A172 (cell line): ENCODE measurements around the gene PADI4. TPM values are rescaled to one million over a fixed set of nuclear protein-coding genes. Genes with fewer than 3 reads are reported as not detected.
"Not testable (repeated sequence)": the region's sequence is repeated elsewhere in the genome, so short reads cannot be mapped to it uniquely, and the experiment has no call there.

ENCODE experiments used
- DNase-seq: peaks from one replicate; pipeline ENCODE4 v3.0.0-alpha.2; 2015; ENCODE audit warnings: low spot score
- total RNA-seq: library from RNA; depleted of rRNA; stranded (reverse); fragments of >200 nt; shearing (Covaris generic); gene quantifications from 2 replicates; pipeline ENCODE4 v1.2.3, GENCODE V29; 2014; rRNA removed

The PADI4 gene
- total RNA-seq, 1 experiment from 2014 or later = 0.29 TPM

DNA sequence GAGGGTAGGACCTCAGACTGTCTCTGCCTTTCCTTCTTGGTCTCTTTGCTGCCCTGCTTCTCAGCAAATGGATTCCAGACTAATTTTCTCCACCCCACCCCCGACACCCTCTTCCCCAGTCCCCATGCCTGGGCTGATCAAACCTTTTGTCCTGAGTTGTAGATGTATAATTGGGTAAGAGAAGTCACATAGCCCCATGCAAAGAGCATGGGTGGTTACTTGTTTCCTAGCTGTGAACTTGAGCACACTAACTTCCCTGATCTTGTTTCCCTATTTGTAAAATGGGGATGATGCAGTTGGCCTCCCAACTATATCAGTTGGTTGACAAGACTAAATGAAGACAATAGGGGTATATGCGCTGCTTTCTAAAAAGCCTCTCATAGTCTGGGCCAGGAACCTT lies 73.2 kb downstream of the PADI4 start:
- DNase-seq = no peak

DNA sequence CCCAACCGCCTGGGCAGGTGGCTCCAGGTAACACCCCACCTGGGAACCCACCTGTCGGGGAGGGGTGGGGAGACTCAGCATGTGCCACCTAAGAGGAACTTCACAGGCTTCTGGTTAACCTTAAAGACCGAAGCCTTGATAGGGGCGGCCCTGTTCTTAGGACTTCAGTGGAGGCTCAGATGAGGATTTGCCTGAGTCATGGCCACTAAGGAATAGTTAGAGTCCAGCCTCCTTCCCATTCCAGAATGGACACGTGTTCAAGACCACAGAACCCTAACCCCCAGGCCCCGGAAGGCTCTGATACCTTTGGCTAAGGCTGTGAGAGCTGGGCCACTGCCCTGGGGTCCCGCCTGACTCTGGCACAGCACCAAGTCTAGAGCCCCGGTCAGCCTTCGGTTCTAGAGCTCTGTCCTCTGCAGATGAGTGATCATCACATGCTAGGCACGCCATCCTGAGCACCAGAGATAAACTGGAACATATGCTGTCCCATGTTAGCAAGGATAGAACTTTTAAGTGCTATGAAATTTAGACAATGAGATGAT lies 84.3 kb downstream of the PADI4 start:
- DNase-seq = no peak

DNA sequence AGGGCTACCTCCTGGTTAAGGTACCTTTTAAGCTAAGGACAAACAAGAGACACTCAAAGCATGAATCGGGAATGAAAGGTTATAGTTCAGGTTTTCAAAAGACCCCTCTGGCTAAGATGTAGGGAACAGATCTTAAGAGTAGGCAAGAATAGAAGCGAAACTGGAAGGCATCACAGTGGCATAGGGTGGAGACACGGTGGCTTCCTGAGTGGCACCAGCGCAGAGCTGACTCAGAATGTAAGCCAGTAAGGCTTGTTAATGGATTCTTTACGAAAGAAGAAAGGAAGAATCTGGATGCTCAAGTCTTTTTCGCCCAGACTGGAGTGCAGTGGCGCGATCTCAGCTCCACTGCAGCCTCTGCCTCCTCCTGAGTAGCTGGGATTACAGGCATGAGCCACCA lies 85.2 kb downstream of the PADI4 start:
- DNase-seq = no peak

DNA sequence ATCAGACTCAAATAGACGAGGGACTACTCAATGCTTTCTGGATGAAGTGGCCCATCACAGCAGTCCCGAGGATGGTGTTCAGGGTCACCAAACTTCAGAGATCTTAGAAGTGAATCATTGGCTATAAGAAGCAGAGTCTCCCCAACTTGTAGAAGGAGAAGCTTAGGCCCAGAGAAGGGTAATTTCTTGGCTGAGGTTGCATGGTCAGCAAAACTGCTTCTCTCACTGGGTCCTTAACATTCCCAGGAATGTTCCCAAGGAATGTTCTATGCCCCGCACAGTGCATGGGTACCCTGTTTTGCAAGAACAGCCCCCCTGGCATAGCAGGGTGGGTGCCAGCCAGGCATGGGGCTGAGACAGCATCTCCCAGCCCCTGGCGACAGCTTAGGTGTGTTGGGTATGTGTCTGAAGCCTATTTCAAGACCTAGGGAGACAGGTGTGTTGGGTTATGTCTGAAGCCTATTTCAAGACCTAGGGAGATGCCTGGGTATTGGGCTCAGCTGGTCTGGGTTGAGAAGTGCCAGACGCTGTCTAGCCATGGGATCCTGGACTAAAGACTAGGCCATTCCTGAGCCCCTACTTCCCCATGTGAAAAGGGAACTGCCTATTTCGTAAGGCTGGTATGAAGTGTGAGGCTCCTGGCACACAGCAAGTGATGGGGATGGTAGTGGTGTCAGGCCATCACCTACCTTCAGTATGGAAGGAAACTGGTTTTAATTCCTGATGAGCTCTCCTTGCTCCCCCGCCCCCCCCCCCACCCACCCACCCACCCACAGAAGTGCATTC lies 90.1 kb downstream of the PADI4 start:
- DNase-seq = no peak

DNA sequence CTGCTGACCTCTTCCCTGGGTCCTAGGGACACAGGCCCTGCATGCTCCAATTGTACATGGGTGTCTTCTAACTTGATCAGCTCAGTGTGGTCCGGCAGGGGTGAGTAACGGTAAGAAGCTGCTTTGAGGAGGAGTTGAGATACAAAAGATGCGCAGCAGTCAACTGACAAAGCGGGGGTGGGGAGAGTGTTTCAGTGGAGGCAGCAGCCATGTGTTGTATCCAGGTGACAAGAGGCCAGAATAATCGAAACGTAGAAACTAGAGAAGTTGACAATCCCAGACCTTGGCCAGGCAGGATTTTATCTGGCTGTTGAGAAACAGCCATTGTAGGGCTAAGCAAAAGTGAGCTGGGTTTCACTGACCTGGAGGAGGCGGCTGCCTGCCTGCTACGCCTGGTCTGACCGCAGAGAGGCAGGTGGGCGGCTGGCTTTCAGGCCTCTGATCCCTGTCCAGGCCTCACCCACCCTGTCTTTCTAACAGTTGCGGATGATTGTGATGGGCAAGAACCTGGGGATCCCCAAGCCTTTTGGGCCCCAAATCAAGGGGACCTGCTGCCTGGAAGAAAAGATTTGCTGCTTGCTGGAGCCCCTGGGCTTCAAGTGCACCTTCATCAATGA lies 92.8 kb downstream of the PADI4 start:
- no peak for DNase-seq

DNA sequence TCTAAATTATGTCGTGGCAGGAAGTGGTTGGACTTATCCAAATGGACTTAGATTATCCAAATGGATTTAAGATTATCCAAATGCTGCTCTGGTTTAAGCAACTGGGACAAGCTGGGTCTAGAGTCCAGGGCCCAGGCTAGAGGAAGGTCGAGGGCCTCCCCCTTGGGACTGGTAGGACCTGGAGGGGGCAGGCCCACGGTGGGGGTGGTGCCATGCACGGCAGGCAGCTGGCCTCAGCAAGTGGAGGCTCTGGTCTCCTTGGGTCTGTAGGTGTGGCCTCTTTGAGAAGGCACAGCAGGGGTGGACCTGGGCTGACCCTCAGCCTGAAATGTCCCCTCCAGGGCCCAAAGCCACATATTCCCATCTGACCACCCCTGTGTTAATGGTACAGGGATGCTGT lies 93.8 kb downstream of the PADI4 start:
- DNase-seq = no peak

DNA sequence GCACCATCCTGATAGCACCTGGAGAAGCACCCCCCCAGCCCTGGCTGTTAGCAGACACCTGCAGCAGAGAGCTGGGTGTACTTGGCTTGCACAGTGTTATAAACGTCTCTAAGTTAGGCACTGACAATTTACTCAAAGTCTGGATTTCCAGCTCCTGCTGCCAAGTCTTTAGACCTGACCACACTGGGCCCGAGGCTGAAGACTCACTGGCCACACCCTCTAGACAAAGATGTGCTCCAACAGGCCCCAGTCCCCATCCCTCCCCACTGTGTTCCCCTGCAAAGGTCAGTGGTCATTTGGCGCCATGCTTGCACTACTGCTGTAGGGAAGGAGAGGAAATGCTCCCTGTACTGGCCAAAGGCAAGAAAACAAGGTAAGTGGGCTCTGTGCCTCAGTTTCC lies 95.1 kb downstream of the PADI4 start:
- DNase-seq = no peak

DNA sequence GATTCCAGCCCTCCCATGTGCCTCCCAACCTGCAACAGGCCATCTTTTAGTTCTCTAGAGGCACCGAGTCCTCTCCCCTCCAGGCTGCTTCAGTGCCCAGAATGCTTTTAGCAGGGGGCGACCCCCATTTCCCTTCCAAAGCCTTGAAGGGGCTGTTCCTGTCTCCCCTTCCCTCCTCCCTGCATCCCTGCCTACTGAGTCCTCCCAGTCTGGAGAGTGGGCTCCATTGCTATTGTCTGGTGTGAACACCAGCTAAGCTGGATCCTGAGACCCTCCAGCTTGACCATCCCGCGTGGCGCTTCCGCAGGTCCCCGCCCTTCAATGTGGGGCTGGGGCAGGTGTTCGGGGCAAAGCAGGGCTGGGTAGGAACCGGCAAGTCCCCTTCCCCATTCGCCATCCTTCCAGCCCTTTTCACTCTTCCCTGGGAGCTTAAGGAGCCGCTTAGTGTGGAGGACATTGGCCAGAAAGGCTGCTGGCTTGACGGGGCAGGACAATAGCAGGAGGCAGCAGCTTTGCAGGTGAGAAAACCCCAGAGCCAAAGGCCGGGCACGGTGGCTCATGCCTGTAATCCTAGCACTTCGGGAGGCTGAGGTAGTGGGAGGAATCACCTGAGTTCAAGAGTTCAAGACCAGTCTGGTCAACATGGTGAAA lies 96.2 kb downstream of the PADI4 start:
- no peak for DNase-seq

DNA sequence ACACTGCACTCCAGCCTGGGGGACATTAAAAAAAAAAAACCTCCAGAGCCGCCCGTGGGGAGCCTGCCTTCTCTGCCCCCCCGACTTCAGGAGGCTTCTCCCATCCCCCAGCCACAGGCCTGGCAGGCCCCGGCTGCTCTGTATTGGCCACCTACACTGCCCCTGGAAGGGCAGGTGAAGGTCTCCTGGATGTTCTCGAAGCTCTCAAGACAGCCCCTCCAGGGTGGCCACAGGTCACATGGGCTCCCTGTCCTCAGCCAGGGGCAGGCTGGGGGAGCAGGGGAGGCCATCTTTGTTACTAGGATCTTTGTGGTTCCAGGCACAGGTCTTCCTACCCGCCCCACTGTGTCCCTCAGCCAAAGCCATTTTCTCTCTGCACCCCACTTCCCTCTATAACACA lies 96.8 kb downstream of the PADI4 start:
- DNase-seq = no peak

DNA sequence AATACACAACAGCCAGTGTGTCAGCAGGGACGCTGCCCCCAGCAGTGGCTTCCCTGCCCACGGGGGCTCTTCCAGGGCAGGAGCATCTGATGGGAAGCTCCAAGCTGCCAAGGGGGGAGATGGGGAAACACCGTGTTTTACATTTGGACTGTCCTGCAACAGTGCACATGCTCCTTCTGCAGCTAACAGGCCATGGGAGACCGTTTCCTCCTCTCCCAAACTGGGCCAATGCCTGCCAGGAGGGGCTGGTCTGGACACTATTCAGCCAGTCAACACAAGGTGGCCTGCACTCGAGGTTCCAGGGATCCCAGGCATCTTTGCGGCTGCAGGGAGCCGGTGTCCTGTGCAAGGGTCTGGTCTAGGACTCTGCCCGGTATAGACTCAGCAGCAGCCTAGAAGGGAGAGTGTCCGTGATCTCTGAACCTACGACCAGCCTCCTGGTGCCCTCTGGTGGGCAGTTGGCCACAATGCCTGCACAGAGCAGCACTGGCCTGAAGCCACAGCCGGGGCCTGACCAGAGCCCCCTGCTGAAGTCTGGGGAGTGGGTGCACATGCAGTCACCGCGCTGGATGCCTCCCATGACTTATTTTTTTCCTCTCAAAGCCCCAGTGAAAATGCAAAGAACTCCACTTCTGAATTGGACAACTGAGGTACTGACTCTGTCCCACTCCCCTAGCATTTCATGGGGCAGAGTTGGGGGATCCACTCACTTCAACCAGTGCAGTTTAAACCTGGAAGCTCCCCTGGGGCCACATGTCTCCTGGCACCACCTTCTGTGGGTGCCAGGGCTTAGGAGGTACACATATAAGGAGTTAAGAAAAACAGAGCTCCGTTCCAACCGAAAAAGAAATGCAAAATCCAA lies 98.1 kb downstream of the PADI4 start:
- peak; percentile 25 for DNase-seq

DNA sequence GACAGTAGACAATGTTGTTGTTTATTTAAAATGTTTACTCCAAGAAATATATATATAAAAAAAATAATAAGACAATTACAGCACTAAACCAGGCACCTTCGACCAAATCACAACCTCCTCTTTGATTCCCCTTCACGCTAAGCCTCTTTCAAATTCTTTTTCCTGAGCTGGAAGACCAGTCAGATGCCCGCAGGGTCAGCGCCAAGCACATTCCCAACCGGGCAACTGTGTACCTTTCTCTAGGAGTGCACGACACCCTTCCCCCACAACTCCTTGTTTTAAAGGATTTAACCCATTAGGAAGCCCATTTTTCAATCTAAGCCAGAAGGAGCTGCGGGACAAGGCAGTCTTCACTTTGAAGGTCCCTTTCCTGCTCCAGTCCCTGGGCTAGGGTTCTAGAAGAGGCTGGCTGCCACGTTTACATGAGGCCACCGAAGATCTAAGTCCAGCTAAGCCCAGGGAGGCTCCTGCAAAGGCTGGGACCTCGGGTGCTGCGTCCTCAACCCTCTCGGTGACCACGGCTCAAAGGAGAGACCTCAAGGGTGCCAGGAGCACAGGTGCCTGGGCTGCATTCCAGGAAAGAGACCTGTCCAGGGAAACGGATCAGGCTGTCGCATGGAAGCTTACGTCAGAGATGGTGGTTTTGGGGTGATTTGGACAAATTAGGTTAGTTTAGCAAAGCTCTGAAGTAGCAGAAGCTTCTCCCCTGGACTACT lies 98.9 kb downstream of the PADI4 start:
- DNase-seq = not testable (repeated sequence)

DNA sequence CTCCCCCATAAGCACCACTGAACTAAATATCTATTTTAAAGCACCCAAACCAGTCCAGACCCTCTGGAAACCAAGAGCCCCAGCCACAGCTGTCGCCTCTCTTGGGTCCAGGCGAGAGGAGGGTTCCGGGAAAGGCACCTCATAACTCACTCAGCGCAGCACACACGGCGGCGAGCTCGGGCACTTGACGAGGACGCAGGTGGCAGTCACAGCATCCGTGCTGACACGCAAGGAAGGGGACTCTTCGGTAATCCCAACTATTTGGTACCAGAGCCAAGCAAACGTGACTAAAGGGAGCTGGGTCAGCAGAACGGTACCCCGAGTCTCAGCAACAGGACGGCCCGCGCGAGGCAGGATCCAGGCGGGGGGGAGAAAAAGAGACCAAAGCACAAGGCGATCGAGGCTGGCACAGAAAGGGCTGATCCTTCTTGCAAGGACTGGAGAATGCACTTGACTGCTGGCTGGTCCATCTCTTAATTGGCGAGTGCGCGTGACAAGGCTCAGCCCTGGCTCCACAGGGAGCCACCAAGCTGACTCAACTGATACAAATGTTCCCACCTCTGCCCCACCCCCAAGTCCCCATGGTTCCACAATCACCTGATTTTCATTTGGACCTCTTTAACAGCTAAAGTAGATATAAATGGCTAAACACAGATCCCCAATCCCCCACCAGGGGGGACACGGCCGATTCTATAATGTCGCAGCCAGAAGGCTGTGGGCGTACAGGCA lies 100.0 kb downstream of the PADI4 start:
- peak; percentile 54 for DNase-seq

DNA sequence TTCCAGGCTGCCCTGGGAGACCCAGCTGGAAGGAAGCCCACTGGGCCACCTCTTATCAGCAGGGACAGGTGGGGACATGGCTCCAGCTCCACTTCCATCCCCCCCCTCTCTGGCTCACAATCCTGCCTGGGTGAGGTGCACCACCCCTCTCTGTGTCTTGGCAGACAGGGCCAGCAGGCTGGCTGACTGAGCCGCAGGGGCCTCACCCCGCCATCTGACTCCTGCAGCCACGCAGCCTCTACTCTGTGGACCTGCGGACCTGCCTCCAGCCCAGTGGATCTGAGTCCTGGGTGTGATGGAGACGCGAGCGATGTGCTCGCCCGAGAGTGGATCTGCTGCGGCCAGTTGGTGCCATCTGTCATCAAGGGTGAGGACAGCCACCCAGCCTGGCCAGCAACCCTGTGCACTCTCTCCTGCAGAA lies 101.4 kb downstream of the PADI4 start:
- no peak for DNase-seq

DNA sequence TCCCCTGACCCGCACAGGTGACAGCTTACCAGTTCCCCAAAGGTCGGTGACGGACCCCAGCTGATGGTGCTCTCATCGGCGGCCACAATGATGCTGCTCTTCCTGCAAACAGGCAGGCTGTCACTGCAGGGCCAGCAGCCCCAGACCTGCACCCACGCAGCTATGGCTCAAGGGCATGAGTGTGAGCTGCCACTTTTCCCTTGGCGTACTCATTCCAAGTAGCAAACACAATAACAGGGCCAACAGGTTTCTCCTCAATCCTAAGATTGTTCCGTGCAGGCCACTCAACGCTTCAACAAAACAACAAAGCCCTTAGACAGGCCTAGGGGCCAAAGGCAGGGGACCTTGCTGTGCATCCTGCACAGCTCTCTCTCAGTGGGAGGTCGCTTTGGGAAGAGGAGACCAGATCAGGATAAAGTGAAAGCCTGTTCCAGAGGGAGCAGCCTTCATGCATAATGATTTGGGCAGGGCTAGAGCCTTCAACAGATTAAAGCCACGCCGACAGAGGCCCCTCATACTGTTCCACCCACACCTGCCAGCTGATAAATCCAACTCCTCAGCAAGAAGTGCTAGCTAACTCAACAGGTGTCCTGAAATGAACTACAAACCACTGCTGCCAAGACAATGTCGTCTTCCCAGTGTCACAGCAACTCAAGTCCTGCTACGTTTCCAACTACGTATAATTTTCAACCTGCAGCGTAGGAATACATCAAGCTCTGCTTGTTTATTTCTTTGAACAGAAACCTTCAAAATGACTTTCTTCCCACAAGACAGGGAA lies 104.3 kb downstream of the PADI4 start:
- DNase-seq = no peak

Other genes with a start within 250 kb of the PADI4 start
- 0.31 TPM in 1 of 2 replicates, not detected in the other for gene PADI2, start 188.7 kb upstream of the PADI4 start, total RNA-seq
- 1.7 and 3.5 TPM in 2 replicates for gene PADI1, start 103.1 kb upstream of the PADI4 start, total RNA-seq
- 2.1 and 5.4 TPM in 2 replicates for gene PADI3, start 59.1 kb upstream of the PADI4 start, total RNA-seq
- not detected in 2 replicates for gene PADI6, start 64.0 kb downstream of the PADI4 start, total RNA-seq
- 37.6 and 43.6 TPM in 2 replicates for gene RCC2, start 131.5 kb downstream of the PADI4 start, total RNA-seq
- 9.2 and 11.0 TPM in 2 replicates for gene ARHGEF10L, start 231.5 kb downstream of the PADI4 start, total RNA-seq